ENCODE data around the gene VARS2. TPM values are rescaled to one million over a fixed set of nuclear protein-coding genes. Genes with fewer than 3 reads are reported as not detected.
"Not testable (repeated sequence)": the region's sequence is repeated elsewhere in the genome, so short reads cannot be mapped to it uniquely, and the experiment has no call there.

VARS2 gene
- total and polyA plus RNA-seq, 11 donors, result 10.7 to 28.5 (median 18.8) TPM

GRCh38 chr6:30908700-30909099 lies 5.3 kb upstream of the VARS2 start:
- H3K9me3 ChIP-seq, result no peaks in the 10 kb centered on the region
- intact Hi-C loops (cut with DNase I), result no loop called here
- H3K36me3 ChIP-seq, result peaks cover 0 to 36% (median 28%) of the 10 kb centered on the region in 9 donors
- no peak for DNase-seq
- peaks cover 0 to 23% (median 13%) of the 10 kb centered on the region in 12 donors for H3K4me1 ChIP-seq
- no peaks in the 10 kb centered on the region for H3K27me3 ChIP-seq
- H3K27ac ChIP-seq, result peak overlapping the region in 4 of 12 donors; percentile 35 to 75 (median 55)
- TF ChIP-seq POLR2A (IDR thresholded peaks at IDR 0.05), result no peak
- TF ChIP-seq, protein P1, sequence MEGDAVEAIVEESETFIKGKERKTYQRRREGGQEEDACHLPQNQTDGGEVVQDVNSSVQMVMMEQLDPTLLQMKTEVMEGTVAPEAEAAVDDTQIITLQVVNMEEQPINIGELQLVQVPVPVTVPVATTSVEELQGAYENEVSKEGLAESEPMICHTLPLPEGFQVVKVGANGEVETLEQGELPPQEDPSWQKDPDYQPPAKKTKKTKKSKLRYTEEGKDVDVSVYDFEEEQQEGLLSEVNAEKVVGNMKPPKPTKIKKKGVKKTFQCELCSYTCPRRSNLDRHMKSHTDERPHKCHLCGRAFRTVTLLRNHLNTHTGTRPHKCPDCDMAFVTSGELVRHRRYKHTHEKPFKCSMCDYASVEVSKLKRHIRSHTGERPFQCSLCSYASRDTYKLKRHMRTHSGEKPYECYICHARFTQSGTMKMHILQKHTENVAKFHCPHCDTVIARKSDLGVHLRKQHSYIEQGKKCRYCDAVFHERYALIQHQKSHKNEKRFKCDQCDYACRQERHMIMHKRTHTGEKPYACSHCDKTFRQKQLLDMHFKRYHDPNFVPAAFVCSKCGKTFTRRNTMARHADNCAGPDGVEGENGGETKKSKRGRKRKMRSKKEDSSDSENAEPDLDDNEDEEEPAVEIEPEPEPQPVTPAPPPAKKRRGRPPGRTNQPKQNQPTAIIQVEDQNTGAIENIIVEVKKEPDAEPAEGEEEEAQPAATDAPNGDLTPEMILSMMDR (IDR thresholded peaks at IDR 0.05), result no peak
- no peak for ATAC-seq
- H3K4me3 ChIP-seq, result peak overlapping the region; percentile 66 to 99 (median 89)
- WGBS, 4 donors, result 30 to 36% (median 34%) methylated on average over 2 of the region's 2 CpGs

DNA sequence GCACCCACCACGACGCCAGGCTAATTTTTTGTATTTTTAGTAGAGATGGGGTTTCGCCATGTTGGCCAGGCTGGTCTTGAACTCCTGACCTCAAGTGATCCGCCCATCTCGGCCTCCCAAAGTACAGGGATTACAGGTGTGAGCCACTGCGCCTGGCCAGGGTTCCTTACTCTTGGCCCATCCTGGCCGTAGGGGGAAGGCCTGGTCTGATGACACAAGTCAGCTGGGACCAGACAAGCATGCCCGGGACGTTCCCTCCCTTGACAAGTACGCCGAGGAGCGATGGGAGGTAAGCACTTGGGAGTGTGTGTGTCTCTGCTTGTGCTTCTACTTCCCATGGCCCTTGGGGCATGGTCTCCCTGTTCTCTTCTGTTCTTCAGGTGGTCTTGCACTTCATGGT lies 3.6 kb upstream of the VARS2 start:
- not testable (repeated sequence) for H3K4me3 ChIP-seq, H3K27ac ChIP-seq, DNase-seq, H3K27me3 ChIP-seq, H3K9me3 ChIP-seq, ATAC-seq
- Histone ChIP-seq H3K36me3 (peaks cover 0 to 36% (median 28%) of the 10 kb centered on the region in 9 donors), H3K4me1 (peaks cover 0 to 36% (median 24%) of the 10 kb centered on the region in 12 donors)
- 88 to 95% (median 93%) methylated on average over 12 of the region's 12 CpGs for WGBS, 4 donors
- intact Hi-C loops (cut with DNase I), result loop anchor here in 2 of 10 donors (10.0 kb wide), 2 partner anchors 134 to 284 kb away; no protein-coding TSS in a partner anchor

DNA sequence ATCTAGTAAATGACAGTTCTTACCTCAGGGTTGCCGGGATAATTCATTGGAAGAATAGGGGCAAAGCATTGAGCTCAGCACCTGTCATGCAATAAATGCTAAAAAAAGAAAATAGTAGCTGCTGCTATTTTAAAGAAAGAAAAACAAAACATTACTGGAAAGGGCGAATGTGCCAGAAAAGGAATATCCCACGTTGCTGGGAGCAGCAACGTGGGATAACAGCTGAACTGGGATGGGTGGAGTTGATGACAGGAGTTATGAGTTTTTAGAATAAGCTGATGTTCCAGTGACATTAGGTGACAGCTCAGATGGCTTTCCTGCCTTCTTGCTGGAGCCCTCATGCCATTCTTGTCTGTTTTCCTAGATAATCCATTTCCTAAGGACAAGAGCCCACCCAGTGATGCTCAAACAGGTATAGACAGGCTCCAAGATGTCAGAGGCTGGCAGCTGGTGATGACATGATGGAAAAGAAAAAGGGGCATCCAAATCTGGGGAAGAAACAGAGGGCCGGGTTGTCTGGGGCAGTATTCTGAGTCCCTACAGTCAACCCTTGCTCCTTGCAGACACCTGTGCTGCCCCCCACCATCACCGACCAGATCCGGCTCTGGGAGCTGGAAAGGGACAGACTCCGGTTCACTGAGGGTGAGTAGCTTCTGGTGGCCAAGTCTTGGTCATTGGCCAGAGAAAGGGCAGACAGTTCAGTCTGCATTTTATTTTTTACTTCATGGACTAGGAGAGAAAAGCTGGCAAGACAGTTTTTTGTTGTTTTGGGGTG lies 1.1 kb upstream of the VARS2 start:
- Histone ChIP-seq H3K36me3 (peaks cover 0 to 46% (median 38%) of the 10 kb centered on the region in 9 donors), H3K9me3 (no peaks in the 10 kb centered on the region), H3K4me1 (peaks cover 0 to 40% (median 28%) of the 10 kb centered on the region in 12 donors), H3K27me3 (no peaks in the 10 kb centered on the region), H3K27ac (peak overlapping the region in 11 of 12 donors; percentile 91 to 98 (median 93)), H3K4me3 (peak overlapping the region in 3 of 12 donors; percentile 65 to 71 (median 70))
- TF ChIP-seq, protein P1 (IDR thresholded peaks at IDR 0.05), result no peak
- no peak for TF ChIP-seq POLR2A (IDR thresholded peaks at IDR 0.05)
- ATAC-seq (no peak), DNase-seq (no peak)
- intact Hi-C loops (cut with DNase I), result loop anchor here in 2 of 10 donors (10.0 kb wide), 2 partner anchors 132 to 282 kb away; no protein-coding TSS in a partner anchor
- WGBS, 4 donors, result 80 to 93% (median 88%) methylated on average over 8 of the region's 8 CpGs

- no peak for TF ChIP-seq POLR2A (IDR thresholded peaks at IDR 0.05)
- TF ChIP-seq, protein P1 (IDR thresholded peaks at IDR 0.05), result no peak
- H3K9me3 ChIP-seq, result no peaks in the 10 kb centered on the region
- H3K27me3 ChIP-seq, result no peaks in the 10 kb centered on the region
- WGBS, 4 donors, result 3 to 9% (median 6%) methylated on average over 31 of the region's 31 CpGs; no CpG with 5 or more reads in 1 of the 4 donors
- intact Hi-C loops (cut with DNase I), result loop anchor here in 8 of 10 donors (1.0 to 10.0 kb wide), 7 partner anchors 29 to 281 kb away; partner anchors contain the start of gene DDR1 (in 1 of the 8)
- peak in 1 of 4 donors; percentile 53 for ATAC-seq
- peak overlapping the region; percentile 85 to 98 (median 93) for H3K27ac ChIP-seq
- H3K36me3 ChIP-seq, result peaks cover 0 to 54% (median 45%) of the 10 kb centered on the region in 9 donors
- H3K4me1 ChIP-seq, result peaks cover 0 to 35% (median 26%) of the 10 kb centered on the region in 12 donors
- H3K4me3 ChIP-seq, result peak overlapping the region; percentile 38 to 92 (median 68)
- DNase-seq, result no peak
Measured at GRCh38 chr6:30913721-30914075, 340 bp upstream of the VARS2 start.
